RWPE2 (cell line): Measurements from ENCODE around the gene TUBB1.

Experiments used
- ATAC-seq: fragments of 200-7000 bp; cut with Tn5 transposase; 3 replicates; pipeline ENCODE4 v1.9.1; 2021; ENCODE audit warnings: low read depth
- DNase-seq: peaks from one replicate; pipeline ENCODE4 v3.0.0-alpha.2; 2020; ENCODE audit warnings: low spot score
- H3K27ac ChIP-seq: fragments of 450-650 bp; 2 replicates; pipeline ENCODE4 v1.5.1; 2017; ENCODE audit warnings: mild to moderate bottlenecking; ENCODE audit not compliant: poor library complexity, severe bottlenecking
- H3K27me3 ChIP-seq: fragments of 250-450 bp; sonication (Bioruptor Pico); 2 replicates; pipeline ENCODE4 v1.5.1; 2021; ENCODE audit warnings: mild to moderate bottlenecking, moderate library complexity; ENCODE audit not compliant: insufficient read depth, poor library complexity, severe bottlenecking
- H3K36me3 ChIP-seq: fragments of 250-450 bp; sonication (Bioruptor Pico); 2 replicates; pipeline ENCODE4 v1.5.1; 2020; ENCODE audit warnings: low read depth, mild to moderate bottlenecking, moderate library complexity
- H3K4me1 ChIP-seq: fragments of 250-450 bp; sonication (Bioruptor Pico); 2 replicates; pipeline ENCODE4 v1.5.1; 2021; ENCODE audit warnings: mild to moderate bottlenecking, moderate library complexity; ENCODE audit not compliant: insufficient read depth, poor library complexity, severe bottlenecking
- H3K4me3 ChIP-seq: fragments of 250-450 bp; sonication (Bioruptor Pico); 2 replicates; pipeline ENCODE4 v1.5.1; 2021; ENCODE audit warnings: mild to moderate bottlenecking, moderate library complexity; ENCODE audit not compliant: severe bottlenecking
- H3K9me3 ChIP-seq: fragments of 250-450 bp; sonication (Bioruptor Pico); 2 replicates; pipeline ENCODE4 v1.5.1; 2021; ENCODE audit warnings: mild to moderate bottlenecking, moderate library complexity; ENCODE audit not compliant: severe bottlenecking
- CTCF ChIP-seq: fragments of 450-650 bp; IDR thresholded peaks from one replicate; pipeline ENCODE4 v1.5.1; 2017; ENCODE audit warnings: mild to moderate bottlenecking, moderate library complexity; ENCODE audit not compliant: poor library complexity, severe bottlenecking

The TUBB1 gene

GRCh38 chr20:59019217-59019616 lies at the start of gene TUBB1:
TUBB1 (plus strand) TSS chr20:59019429; CDS start chr20:59019523, 94 bp downstream.
- Histone ChIP-seq H3K4me1 (peaks cover 21% of the 10 kb centered on the region), H3K9me3 (no peaks in the 10 kb centered on the region), H3K36me3 (peaks cover 8% of the 10 kb centered on the region), H3K4me3 (no peak within 1 kb of the TSS), H3K27me3 (no peaks in the 10 kb centered on the region), H3K27ac (no peak within 1 kb of the TSS)
- DNase-seq, result peak; percentile 76
- no peak for TF ChIP-seq CTCF
- no peak for ATAC-seq

- DNase-seq, result no peak
- ATAC-seq, result no peak
- no peaks in the 10 kb centered on the region for H3K4me1 ChIP-seq
- TF ChIP-seq CTCF, result no peak
- H3K27me3 ChIP-seq, result peaks cover 31% of the 10 kb centered on the region
- no peaks in the 10 kb centered on the region for H3K36me3 ChIP-seq
- H3K4me3 ChIP-seq, result no peak overlapping the region
- no peak overlapping the region for H3K27ac ChIP-seq
- peaks cover 7% of the 10 kb centered on the region for H3K9me3 ChIP-seq
Observed at GRCh38 chr20:58969439-58969838, 49.8 kb upstream of the TUBB1 start.

GRCh38 chr20:58970146-58970545 lies 49.1 kb upstream of the TUBB1 start:
- no peak for DNase-seq
- Histone ChIP-seq H3K4me3 (no peak overlapping the region), H3K36me3 (no peaks in the 10 kb centered on the region), H3K9me3 (peaks cover 7% of the 10 kb centered on the region), H3K27me3 (peaks cover 27% of the 10 kb centered on the region), H3K4me1 (no peaks in the 10 kb centered on the region), H3K27ac (no peak overlapping the region)
- no peak for TF ChIP-seq CTCF
- no peak for ATAC-seq

DNA sequence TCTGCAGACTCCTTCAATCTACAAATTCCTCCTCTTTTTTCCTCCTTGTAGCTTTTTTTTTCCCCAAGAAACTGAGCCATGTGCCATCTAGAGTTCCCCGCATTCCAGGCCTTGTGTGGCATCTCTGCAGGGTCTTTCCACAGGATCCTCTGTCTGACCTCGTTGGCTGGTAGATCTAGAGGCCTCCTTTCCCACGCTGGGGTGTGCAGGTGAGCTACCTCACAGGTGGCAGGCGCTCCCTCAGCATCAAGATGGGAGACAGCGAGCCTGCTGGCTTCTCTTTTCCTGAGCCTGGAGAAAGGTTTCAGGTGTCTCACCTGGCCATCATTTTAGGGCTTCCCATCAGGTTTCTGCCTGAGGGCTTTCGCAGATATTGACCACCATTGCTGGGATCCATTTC lies 47.8 kb upstream of the TUBB1 start:
- ATAC-seq, result 0 out of 3 replicates have a peak, but pooled peaks have one; percentile 10
- H3K36me3 ChIP-seq, result no peaks in the 10 kb centered on the region
- TF ChIP-seq CTCF, result no peak

GRCh38 chr20:58973179-58973578 lies 46.0 kb upstream of the TUBB1 start:
- Histone ChIP-seq H3K4me3 (no peak overlapping the region), H3K4me1 (no peaks in the 10 kb centered on the region), H3K36me3 (no peaks in the 10 kb centered on the region), H3K27ac (no peak overlapping the region), H3K27me3 (peaks cover 14% of the 10 kb centered on the region), H3K9me3 (peaks cover 11% of the 10 kb centered on the region)
- ATAC-seq (no peak), DNase-seq (no peak)
- TF ChIP-seq CTCF, result no peak

More for the DNA sequence above, 47.8 kb upstream of the TUBB1 start:
- no peaks in the 10 kb centered on the region for H3K4me1 ChIP-seq
- peak; percentile 70 for DNase-seq
- H3K4me3 ChIP-seq, result no peak overlapping the region
- peaks cover 21% of the 10 kb centered on the region for H3K27me3 ChIP-seq
- no peak overlapping the region for H3K27ac ChIP-seq
- H3K9me3 ChIP-seq, result peaks cover 11% of the 10 kb centered on the region
